WTC11 (cell line): Measurements from ENCODE around the gene CD300E. TPM values are rescaled to one million over a fixed set of nuclear protein-coding genes. Genes with fewer than 3 reads are reported as not detected.

ENCODE experiments used
- ATAC-seq: fragments of 200-7000 bp; cut with Tn5 transposase; 2 replicates; pipeline ENCODE4 v1.10.0; 2021; ENCODE audit warnings: mild to moderate bottlenecking, moderate library complexity
- CTCF ChIA-PET: fragments of 300-600 bp; sonication (Branson Sonifier 250); formaldehyde crosslinking; loops from one replicate; lab custom pipeline; 2021; ENCODE audit warnings: antibody characterized with exemption; lab: Charles Lee
- POLR2A ChIA-PET: fragments of 350-600 bp; sonication (Branson Sonifier 250); formaldehyde crosslinking; loops from one replicate; lab custom pipeline; 2021; ENCODE audit warnings: antibody characterized with exemption; lab: Charles Lee
- DNase-seq: peaks from one replicate; pipeline ENCODE4 v3.0.0; 2021; ENCODE audit warnings: low spot score
- H3K27ac Mint-ChIP-seq: 2 replicates; pipeline ENCODE4 v1.8.0; 2021; ENCODE audit warnings: mixed read lengths
- H3K27me3 Mint-ChIP-seq: 2 replicates; pipeline ENCODE4 v1.8.0; 2021; ENCODE audit warnings: low read depth, mild to moderate bottlenecking, moderate library complexity, mixed read lengths
- H3K36me3 Mint-ChIP-seq: 2 replicates; pipeline ENCODE4 v1.8.0; 2021; ENCODE audit warnings: mixed read lengths
- H3K4me1 Mint-ChIP-seq: 2 replicates; pipeline ENCODE4 v1.8.0; 2022; ENCODE audit warnings: mixed read lengths
- H3K4me3 Mint-ChIP-seq: 2 replicates; pipeline ENCODE4 v1.8.0; 2021; ENCODE audit warnings: mild to moderate bottlenecking, moderate library complexity, mixed read lengths
- H3K9me3 Mint-ChIP-seq: 2 replicates; pipeline ENCODE4 v1.8.0; 2021; ENCODE audit warnings: mixed read lengths
- NFATC4 ChIP-seq: fragments of 250-450 bp; sonication (Bioruptor Pico); IDR thresholded peaks from 2 replicates; pipeline ENCODE4 v1.9.0; 2021; ENCODE audit warnings: mild to moderate bottlenecking
- SOX15 ChIP-seq: fragments of 250-450 bp; sonication (Bioruptor Pico); IDR thresholded peaks from 2 replicates; pipeline ENCODE4 v1.9.0; 2021; ENCODE audit warnings: mild to moderate bottlenecking
- ZNF232 ChIP-seq: sonication (generic); formaldehyde crosslinking; IDR thresholded peaks from 2 replicates; pipeline ENCODE4 v1.8.0; 2022; ENCODE audit warnings: mild to moderate bottlenecking, missing genetic modification reagents
- ZNF416 ChIP-seq: fragments of 250-450 bp; sonication (Bioruptor Pico); IDR thresholded peaks from 2 replicates; pipeline ENCODE4 v1.9.0; 2021; ENCODE audit warnings: mild to moderate bottlenecking, inconsistent platforms
- ZNF423 ChIP-seq: fragments of 250-450 bp; sonication (Bioruptor Pico); IDR thresholded peaks from 2 replicates; pipeline ENCODE4 v2.1.2; 2022; ENCODE audit warnings: mild to moderate bottlenecking, moderate library complexity
- total RNA-seq: library from RNA; stranded (reverse); gene quantifications from 3 replicates; pipeline ENCODE4 v1.2.3, GENCODE V29; 2021
- TF ChIP-seq, protein P1 (sequence below): fragments of 250-450 bp; sonication (Bioruptor Pico); IDR thresholded peaks from 2 replicates; pipeline ENCODE4 v1.9.0; 2021; ENCODE audit warnings: moderate library complexity, mild to moderate bottlenecking, inconsistent platforms, borderline replicate concordance
- TF ChIP-seq, protein P2 (sequence below): fragments of 250-450 bp; sonication (Bioruptor Pico); IDR thresholded peaks from 2 replicates; pipeline ENCODE4 v1.9.0; 2021; ENCODE audit warnings: mild to moderate bottlenecking
- TF ChIP-seq, protein P3 (sequence below): sonication (generic); formaldehyde crosslinking; IDR thresholded peaks from 2 replicates; pipeline ENCODE4 v1.8.0; 2023; ENCODE audit warnings: mild to moderate bottlenecking, missing genetic modification reagents
- TF ChIP-seq, protein P4 (sequence below): fragments of 250-450 bp; sonication (Bioruptor Pico); conservative IDR thresholded peaks from 2 replicates; pipeline ENCODE4 v1.9.0; 2021; ENCODE audit warnings: mild to moderate bottlenecking
- TF ChIP-seq, protein P5 (sequence below): sonication (generic); formaldehyde crosslinking; IDR thresholded peaks from 2 replicates; pipeline ENCODE4 v1.8.0; 2022; ENCODE audit warnings: mild to moderate bottlenecking, missing genetic modification reagents
- TF ChIP-seq, protein P6 (sequence below): sonication (generic); formaldehyde crosslinking; IDR thresholded peaks from 2 replicates; pipeline ENCODE4 v1.8.0; 2022; ENCODE audit warnings: missing genetic modification reagents
- TF ChIP-seq, protein P7 (sequence below): sonication (generic); formaldehyde crosslinking; IDR thresholded peaks from 2 replicates; pipeline ENCODE4 v1.8.1; 2022; ENCODE audit warnings: missing genetic modification reagents, borderline replicate concordance
- TF ChIP-seq, protein P8 (sequence below): sonication (generic); formaldehyde crosslinking; conservative IDR thresholded peaks from 2 replicates; pipeline ENCODE4 v1.8.1; 2023; ENCODE audit warnings: mild to moderate bottlenecking, low read depth, missing genetic modification reagents, moderate library complexity

CD300E gene
- total RNA-seq, 1 experiment from 2014 or later, result not detected

DNA sequence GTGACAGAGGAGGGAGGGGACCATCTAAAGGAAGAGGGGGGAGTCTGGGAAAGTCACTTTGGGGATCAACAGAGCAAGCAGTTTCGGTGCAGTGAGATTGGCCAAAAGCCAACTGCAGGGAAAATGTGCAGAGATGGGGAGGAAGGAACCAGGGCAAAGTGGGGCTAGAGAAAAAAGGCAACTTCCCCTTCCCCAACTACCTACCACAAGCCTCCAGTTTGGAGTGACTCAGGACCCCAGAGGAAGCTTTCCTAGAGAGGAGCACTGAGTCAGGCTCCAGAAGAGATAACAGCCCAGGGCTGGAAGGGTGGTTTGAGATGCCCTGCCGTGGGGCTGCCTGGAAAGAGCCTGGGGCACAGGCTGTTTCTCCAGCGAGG lies 24.5 kb downstream of the CD300E start:
- TF ChIP-seq, protein P1, sequence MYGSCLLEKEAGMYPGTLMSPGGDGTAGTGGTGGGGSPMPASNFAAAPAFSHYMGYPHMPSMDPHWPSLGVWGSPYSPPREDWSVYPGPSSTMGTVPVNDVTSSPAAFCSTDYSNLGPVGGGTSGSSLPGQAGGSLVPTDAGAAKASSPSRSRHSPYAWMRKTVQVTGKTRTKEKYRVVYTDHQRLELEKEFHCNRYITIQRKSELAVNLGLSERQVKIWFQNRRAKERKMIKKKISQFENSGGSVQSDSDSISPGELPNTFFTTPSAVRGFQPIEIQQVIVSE, result no peak
- TF ChIP-seq, protein P2, sequence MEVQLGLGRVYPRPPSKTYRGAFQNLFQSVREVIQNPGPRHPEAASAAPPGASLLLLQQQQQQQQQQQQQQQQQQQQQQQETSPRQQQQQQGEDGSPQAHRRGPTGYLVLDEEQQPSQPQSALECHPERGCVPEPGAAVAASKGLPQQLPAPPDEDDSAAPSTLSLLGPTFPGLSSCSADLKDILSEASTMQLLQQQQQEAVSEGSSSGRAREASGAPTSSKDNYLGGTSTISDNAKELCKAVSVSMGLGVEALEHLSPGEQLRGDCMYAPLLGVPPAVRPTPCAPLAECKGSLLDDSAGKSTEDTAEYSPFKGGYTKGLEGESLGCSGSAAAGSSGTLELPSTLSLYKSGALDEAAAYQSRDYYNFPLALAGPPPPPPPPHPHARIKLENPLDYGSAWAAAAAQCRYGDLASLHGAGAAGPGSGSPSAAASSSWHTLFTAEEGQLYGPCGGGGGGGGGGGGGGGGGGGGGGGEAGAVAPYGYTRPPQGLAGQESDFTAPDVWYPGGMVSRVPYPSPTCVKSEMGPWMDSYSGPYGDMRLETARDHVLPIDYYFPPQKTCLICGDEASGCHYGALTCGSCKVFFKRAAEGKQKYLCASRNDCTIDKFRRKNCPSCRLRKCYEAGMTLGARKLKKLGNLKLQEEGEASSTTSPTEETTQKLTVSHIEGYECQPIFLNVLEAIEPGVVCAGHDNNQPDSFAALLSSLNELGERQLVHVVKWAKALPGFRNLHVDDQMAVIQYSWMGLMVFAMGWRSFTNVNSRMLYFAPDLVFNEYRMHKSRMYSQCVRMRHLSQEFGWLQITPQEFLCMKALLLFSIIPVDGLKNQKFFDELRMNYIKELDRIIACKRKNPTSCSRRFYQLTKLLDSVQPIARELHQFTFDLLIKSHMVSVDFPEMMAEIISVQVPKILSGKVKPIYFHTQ (CRISPR knock-in tag), result no peak
- TF ChIP-seq, protein P3, sequence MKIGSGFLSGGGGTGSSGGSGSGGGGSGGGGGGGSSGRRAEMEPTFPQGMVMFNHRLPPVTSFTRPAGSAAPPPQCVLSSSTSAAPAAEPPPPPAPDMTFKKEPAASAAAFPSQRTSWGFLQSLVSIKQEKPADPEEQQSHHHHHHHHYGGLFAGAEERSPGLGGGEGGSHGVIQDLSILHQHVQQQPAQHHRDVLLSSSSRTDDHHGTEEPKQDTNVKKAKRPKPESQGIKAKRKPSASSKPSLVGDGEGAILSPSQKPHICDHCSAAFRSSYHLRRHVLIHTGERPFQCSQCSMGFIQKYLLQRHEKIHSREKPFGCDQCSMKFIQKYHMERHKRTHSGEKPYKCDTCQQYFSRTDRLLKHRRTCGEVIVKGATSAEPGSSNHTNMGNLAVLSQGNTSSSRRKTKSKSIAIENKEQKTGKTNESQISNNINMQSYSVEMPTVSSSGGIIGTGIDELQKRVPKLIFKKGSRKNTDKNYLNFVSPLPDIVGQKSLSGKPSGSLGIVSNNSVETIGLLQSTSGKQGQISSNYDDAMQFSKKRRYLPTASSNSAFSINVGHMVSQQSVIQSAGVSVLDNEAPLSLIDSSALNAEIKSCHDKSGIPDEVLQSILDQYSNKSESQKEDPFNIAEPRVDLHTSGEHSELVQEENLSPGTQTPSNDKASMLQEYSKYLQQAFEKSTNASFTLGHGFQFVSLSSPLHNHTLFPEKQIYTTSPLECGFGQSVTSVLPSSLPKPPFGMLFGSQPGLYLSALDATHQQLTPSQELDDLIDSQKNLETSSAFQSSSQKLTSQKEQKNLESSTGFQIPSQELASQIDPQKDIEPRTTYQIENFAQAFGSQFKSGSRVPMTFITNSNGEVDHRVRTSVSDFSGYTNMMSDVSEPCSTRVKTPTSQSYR (CRISPR knock-in tag), result no peak
- TF ChIP-seq ZNF423 (CRISPR knock-in tag), result no peak
- TF ChIP-seq, protein P4, sequence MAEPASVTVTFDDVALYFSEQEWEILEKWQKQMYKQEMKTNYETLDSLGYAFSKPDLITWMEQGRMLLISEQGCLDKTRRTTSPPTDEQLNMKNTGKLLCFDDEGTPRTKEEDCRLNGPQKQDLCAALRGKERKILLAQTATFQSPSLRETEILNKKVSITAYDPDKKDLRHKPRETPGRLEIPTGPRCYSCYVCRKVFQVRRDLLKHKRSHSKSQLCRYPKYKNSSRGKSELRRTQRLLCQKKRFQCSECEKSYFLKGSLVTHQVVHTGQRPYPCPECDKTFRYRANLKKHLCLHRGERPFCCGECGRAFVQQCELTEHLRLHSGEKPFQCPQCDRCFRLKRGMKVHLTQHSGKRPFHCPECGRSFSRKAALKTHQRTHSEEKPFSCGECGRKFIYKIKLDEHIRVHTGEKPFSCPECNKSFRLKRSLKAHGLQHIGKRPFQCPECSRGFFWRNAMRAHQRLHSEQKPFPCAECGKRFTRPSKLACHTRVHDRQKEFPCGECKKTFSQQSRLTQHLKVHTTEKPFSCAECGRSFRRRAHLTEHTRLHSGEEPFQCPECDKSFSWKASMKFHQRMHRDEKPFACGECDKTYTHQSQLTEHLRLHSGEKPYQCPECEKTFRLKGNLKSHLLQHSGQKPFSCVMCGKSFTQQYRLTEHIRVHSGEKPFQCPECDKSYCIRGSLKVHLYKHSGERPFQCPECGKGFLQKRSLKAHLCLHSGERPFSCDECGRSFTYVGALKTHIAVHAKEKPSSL (CRISPR knock-in tag), result no peak
- no peak for TF ChIP-seq NFATC4 (CRISPR knock-in tag)
- no peak for TF ChIP-seq ZNF416 (CRISPR knock-in tag)
- TF ChIP-seq, protein P5, sequence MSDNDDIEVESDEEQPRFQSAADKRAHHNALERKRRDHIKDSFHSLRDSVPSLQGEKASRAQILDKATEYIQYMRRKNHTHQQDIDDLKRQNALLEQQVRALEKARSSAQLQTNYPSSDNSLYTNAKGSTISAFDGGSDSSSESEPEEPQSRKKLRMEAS, result no peak
- no peak for TF ChIP-seq ZNF232
- TF ChIP-seq, protein P6, sequence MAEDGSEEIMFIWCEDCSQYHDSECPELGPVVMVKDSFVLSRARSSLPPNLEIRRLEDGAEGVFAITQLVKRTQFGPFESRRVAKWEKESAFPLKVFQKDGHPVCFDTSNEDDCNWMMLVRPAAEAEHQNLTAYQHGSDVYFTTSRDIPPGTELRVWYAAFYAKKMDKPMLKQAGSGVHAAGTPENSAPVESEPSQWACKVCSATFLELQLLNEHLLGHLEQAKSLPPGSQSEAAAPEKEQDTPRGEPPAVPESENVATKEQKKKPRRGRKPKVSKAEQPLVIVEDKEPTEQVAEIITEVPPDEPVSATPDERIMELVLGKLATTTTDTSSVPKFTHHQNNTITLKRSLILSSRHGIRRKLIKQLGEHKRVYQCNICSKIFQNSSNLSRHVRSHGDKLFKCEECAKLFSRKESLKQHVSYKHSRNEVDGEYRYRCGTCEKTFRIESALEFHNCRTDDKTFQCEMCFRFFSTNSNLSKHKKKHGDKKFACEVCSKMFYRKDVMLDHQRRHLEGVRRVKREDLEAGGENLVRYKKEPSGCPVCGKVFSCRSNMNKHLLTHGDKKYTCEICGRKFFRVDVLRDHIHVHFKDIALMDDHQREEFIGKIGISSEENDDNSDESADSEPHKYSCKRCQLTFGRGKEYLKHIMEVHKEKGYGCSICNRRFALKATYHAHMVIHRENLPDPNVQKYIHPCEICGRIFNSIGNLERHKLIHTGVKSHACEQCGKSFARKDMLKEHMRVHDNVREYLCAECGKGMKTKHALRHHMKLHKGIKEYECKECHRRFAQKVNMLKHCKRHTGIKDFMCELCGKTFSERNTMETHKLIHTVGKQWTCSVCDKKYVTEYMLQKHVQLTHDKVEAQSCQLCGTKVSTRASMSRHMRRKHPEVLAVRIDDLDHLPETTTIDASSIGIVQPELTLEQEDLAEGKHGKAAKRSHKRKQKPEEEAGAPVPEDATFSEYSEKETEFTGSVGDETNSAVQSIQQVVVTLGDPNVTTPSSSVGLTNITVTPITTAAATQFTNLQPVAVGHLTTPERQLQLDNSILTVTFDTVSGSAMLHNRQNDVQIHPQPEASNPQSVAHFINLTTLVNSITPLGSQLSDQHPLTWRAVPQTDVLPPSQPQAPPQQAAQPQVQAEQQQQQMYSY (CRISPR knock-in tag), result no peak
- TF ChIP-seq, protein P7, sequence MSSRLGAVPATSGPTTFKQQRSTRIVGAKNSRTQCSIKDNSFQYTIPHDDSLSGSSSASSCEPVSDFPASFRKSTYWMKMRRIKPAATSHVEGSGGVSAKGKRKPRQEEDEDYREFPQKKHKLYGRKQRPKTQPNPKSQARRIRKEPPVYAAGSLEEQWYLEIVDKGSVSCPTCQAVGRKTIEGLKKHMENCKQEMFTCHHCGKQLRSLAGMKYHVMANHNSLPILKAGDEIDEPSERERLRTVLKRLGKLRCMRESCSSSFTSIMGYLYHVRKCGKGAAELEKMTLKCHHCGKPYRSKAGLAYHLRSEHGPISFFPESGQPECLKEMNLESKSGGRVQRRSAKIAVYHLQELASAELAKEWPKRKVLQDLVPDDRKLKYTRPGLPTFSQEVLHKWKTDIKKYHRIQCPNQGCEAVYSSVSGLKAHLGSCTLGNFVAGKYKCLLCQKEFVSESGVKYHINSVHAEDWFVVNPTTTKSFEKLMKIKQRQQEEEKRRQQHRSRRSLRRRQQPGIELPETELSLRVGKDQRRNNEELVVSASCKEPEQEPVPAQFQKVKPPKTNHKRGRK (CRISPR knock-in tag), result no peak
- TF ChIP-seq SOX15 (CRISPR knock-in tag), result no peak
- TF ChIP-seq, protein P8, sequence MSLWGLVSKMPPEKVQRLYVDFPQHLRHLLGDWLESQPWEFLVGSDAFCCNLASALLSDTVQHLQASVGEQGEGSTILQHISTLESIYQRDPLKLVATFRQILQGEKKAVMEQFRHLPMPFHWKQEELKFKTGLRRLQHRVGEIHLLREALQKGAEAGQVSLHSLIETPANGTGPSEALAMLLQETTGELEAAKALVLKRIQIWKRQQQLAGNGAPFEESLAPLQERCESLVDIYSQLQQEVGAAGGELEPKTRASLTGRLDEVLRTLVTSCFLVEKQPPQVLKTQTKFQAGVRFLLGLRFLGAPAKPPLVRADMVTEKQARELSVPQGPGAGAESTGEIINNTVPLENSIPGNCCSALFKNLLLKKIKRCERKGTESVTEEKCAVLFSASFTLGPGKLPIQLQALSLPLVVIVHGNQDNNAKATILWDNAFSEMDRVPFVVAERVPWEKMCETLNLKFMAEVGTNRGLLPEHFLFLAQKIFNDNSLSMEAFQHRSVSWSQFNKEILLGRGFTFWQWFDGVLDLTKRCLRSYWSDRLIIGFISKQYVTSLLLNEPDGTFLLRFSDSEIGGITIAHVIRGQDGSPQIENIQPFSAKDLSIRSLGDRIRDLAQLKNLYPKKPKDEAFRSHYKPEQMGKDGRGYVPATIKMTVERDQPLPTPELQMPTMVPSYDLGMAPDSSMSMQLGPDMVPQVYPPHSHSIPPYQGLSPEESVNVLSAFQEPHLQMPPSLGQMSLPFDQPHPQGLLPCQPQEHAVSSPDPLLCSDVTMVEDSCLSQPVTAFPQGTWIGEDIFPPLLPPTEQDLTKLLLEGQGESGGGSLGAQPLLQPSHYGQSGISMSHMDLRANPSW (CRISPR knock-in tag), result no peak
- Mint-ChIP-seq H3K27ac (no peak overlapping the region), H3K9me3 (no peaks in the 10 kb centered on the region), H3K36me3 (no peaks in the 10 kb centered on the region), H3K27me3 (peaks cover 7% of the 10 kb centered on the region), H3K4me3 (no peak overlapping the region), H3K4me1 (peaks cover 7% of the 10 kb centered on the region)
- ChIA-PET POLR2A (no interaction called here), CTCF (interaction anchor here (1.3 kb wide), 1 partner anchor 231 kb away, joined by 3 read pairs; no protein-coding TSS in a partner anchor)
- no peak for ATAC-seq
- no peak for DNase-seq
